Activated naive CD8-positive, alpha-beta T cell treated with anti-CD3 and anti-CD28 coated beads, Interleukin-2, amount 10 ng/mL, durations not matched to agents 7 days and 5 days (primary cell): ENCODE measurements around the gene FAM83D. TPM values are rescaled to one million over a fixed set of nuclear protein-coding genes. Genes with fewer than 3 reads are reported as not detected.
A peak's percentile ranks its signal among the peaks of the same experiment; 100 is the strongest.
"Not testable (repeated sequence)": the region's sequence is repeated elsewhere in the genome, so short reads cannot be mapped to it uniquely, and the experiment has no call there.

Experiments
- ATAC-seq: fragments of 150-1000 bp; cut with Tn5 transposase; one replicate; pipeline ENCODE4 v1.10.0; 2021; ENCODE audit warnings: low read depth, moderate library complexity
- POLR2A ChIA-PET: fragments of 350-600 bp; sonication (Branson Sonifier 250); formaldehyde crosslinking; loops from one replicate; lab custom pipeline; 2021; ENCODE audit warnings: antibody characterized with exemption; lab: Charles Lee
- DNase-seq: peaks from one replicate; pipeline ENCODE4 v3.0.0; 2021
- H3K27ac Mint-ChIP-seq: one replicate; pipeline ENCODE4 v1.8.0; 2022; ENCODE audit warnings: mild to moderate bottlenecking, mixed read lengths
- H3K27me3 Mint-ChIP-seq: one replicate; pipeline ENCODE4 v1.8.0; 2022; ENCODE audit warnings: mild to moderate bottlenecking, moderate library complexity, mixed read lengths
- H3K36me3 Mint-ChIP-seq: one replicate; pipeline ENCODE4 v1.8.0; 2021; ENCODE audit warnings: mild to moderate bottlenecking, mixed read lengths
- H3K4me1 Mint-ChIP-seq: one replicate; pipeline ENCODE4 v1.8.0; 2021; ENCODE audit warnings: mixed read lengths
- H3K4me3 Mint-ChIP-seq: one replicate; pipeline ENCODE4 v1.8.0; 2022; ENCODE audit warnings: mild to moderate bottlenecking, moderate library complexity, mixed read lengths
- H3K9me3 Mint-ChIP-seq: one replicate; pipeline ENCODE4 v1.8.0; 2021; ENCODE audit warnings: mixed read lengths
- total RNA-seq, 2 experiments: library from RNA; stranded (reverse); gene quantifications; one replicate each; pipeline ENCODE4 v1.2.3, GENCODE V29; 2021

The FAM83D gene
- total RNA-seq, 2 experiments from 2014 or later, result 14.4 to 15.4 TPM

DNA sequence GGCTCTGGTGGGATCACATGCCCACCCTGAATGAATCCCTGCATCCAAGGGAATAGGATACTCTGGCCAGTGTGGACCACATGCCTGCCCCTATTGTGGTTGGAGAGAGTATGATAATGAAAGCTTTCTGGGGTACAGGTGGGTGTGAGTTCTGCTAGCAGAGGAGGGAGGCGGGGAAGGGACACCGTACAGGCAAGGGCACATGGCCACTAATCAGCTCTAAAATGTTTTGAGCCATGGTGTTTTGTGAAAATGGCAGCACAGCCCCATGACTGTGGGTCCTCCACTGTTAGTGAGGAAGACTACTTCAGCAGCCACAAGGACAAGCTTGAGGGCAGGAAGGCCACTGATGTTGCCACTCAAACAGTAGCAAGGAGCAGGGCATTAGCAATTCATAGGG is 24.0 kb downstream of the FAM83D start:
- ATAC-seq, result no peak
- Mint-ChIP-seq H3K9me3 (no peaks in the 10 kb centered on the region), H3K4me1 (no peaks in the 10 kb centered on the region), H3K27ac (no peak overlapping the region), H3K27me3 (no peaks in the 10 kb centered on the region), H3K4me3 (no peak overlapping the region), H3K36me3 (peaks cover 52% of the 10 kb centered on the region)
- POLR2A ChIA-PET, result interaction anchor here (1.0 kb wide), 1 partner anchor 12 kb away, joined by 4 read pairs; the partner anchor contains the start of gene DHX35
- DNase-seq, result no peak

DNA sequence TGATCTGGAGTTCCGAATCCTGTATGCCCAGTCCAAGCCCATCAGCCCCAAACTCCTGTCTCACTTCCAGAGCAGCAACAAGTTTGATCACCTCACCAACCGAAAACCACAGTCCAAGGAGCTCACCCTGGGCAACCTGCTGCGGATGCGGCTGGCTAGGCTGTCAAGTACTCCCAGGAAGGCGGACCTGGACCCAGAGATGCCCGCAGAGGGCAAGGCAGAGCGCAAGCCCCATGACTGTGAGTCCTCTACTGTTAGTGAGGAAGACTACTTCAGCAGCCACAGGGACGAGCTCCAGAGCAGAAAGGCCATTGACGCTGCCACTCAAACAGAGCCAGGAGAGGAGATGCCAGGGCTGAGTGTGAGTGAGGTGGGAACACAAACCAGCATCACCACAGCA is 25.4 kb downstream of the FAM83D start:
- DNase-seq (no peak), ATAC-seq (no peak)
- Mint-ChIP-seq H3K4me1 (no peaks in the 10 kb centered on the region), H3K4me3 (no peak overlapping the region), H3K9me3 (no peaks in the 10 kb centered on the region), H3K36me3 (peaks cover 45% of the 10 kb centered on the region), H3K27me3 (no peaks in the 10 kb centered on the region), H3K27ac (no peak overlapping the region)
- POLR2A ChIA-PET, result interaction anchor here (0.5 to 1.0 kb wide), 2 partner anchors 25 to 859 kb away, joined by 5 to 6 read pairs; partner anchors contain the start of gene FAM83D

DNA sequence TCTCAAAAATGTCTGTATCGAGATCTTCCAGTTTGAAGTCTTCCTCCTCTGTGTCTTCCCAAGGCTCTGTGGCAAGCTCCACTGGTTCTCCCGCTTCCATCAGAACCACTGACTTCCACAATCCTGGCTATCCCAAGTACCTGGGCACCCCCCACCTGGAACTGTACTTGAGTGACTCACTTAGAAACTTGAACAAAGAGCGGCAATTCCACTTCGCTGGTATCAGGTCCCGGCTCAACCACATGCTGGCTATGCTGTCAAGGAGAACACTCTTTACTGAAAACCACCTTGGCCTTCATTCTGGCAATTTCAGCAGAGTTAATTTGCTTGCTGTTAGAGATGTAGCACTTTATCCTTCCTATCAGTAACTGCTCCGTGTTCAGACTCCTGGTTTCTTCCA is 25.9 kb downstream of the FAM83D start:
- Mint-ChIP-seq H3K4me3 (no peak overlapping the region), H3K27ac (no peak overlapping the region), H3K9me3 (no peaks in the 10 kb centered on the region), H3K4me1 (no peaks in the 10 kb centered on the region), H3K36me3 (peaks cover 40% of the 10 kb centered on the region), H3K27me3 (no peaks in the 10 kb centered on the region)
- POLR2A ChIA-PET, result interaction anchor here (1.0 kb wide), 1 partner anchor 25 kb away, joined by 5 read pairs; the partner anchor contains the start of gene FAM83D
- no peak for DNase-seq
- ATAC-seq, result no peak

DNA sequence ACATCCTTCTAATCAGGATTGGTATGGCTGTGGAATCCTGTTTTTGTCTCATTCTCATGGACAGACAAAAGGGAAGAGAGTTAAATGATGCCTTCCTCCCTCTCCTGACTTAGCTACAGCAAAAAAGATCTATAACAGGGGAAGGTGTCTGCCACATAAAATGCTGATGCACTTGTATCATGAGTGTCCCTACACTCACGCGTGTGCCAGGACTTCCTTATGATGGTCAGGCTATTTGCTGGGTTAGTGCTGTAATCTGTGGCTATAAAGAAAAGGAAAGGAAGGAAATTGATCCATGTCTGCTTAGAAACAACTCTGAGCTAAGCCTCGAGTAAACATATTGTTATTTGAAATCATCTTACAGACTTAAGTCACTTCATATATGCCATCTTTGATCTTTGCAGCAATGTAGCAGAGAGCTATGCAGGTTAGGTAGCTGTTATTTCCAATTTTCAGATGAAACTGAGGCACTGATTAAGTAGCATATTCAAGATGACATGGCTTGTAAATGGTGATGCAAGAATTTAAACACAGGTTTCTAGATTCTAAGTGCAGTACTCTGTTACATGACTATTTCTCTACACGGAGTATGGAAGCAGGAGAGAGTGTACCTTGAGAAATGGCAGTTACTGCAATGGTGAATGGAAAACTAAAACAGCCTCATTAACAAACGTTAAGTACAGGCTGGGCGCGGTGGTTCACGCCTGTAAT is 27.6 kb downstream of the FAM83D start:
- Mint-ChIP-seq H3K4me1 (no peaks in the 10 kb centered on the region), H3K27me3 (no peaks in the 10 kb centered on the region), H3K27ac (no peak overlapping the region), H3K9me3 (no peaks in the 10 kb centered on the region), H3K4me3 (no peak overlapping the region), H3K36me3 (peaks cover 29% of the 10 kb centered on the region)
- ATAC-seq (no peak), DNase-seq (no peak)
- POLR2A ChIA-PET, result interaction anchor here (1.2 kb wide), 1 partner anchor 8 kb away, joined by 3 read pairs; the partner anchor contains the start of gene DHX35

DNA sequence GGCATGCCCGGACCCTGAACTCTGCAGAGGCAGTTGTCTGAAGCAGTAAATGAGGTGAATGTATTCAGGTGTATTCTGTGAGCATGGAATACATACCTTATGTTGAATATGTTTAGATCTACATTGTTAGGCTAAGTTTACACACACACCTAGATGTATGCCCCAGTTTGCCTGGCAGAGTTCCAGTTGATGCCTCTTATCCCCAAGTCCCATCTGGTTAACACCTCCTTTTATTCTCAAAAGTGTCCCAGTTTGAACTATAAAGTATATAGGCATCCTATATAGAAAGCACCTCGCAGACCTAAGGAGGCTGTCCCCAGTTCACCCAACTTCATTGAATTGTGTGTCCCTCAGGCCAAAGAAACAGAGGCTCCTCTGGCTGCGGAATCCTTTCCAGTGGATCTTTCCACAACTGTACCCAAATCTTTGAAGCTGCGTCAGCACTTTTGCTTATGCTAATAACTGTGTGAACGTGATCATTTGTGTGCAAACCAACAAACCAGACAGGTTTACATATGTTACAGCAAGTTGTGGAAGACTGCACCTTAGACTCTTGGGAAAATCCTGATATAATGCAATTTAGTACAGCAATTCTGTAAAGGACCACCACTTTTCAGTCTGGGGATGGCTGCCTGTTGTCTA is 31.1 kb downstream of the FAM83D start:
- H3K36me3 Mint-ChIP-seq, result peaks cover 8% of the 10 kb centered on the region
- POLR2A ChIA-PET, result no interaction called here
- H3K9me3 Mint-ChIP-seq, result no peaks in the 10 kb centered on the region
- peaks cover 9% of the 10 kb centered on the region for H3K4me1 Mint-ChIP-seq
- H3K27ac Mint-ChIP-seq, result no peak overlapping the region
- H3K4me3 Mint-ChIP-seq, result no peak overlapping the region
- no peak for ATAC-seq
- DNase-seq, result no peak
- H3K27me3 Mint-ChIP-seq, result no peaks in the 10 kb centered on the region

DNA sequence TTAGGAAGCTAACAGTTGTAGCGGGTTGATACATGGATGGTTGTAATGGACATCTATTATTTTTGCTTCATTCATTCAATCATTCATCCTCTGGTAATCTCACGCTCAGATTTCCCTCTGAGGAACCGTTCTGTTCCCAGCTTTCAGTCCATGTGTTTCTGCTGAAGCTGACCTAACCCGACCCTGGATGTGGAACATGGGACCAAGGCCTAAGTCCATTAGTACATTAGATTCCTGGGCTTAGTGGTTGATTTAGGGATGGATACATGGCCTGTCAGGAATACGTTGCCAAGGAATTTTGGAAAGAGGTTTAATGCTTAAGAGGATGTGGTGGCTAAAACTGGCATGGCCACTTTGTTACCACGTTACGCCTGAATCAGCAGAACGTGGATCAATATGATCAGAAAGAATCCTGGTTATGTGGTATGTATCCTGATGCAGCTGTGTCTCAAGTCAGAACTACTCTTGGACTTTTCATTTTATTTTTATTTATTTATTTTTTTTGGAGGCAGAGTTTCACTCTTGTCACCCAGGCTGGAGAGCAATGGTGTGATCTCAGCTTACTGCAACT is 31.8 kb downstream of the FAM83D start:
- no peak overlapping the region for H3K27ac Mint-ChIP-seq
- no peak overlapping the region for H3K4me3 Mint-ChIP-seq
- no peaks in the 10 kb centered on the region for H3K27me3 Mint-ChIP-seq
- no peak for DNase-seq
- no peaks in the 10 kb centered on the region for H3K9me3 Mint-ChIP-seq
- H3K36me3 Mint-ChIP-seq, result peaks cover 7% of the 10 kb centered on the region
- POLR2A ChIA-PET, result no interaction called here
- ATAC-seq, result no peak
- peaks cover 13% of the 10 kb centered on the region for H3K4me1 Mint-ChIP-seq

DNA sequence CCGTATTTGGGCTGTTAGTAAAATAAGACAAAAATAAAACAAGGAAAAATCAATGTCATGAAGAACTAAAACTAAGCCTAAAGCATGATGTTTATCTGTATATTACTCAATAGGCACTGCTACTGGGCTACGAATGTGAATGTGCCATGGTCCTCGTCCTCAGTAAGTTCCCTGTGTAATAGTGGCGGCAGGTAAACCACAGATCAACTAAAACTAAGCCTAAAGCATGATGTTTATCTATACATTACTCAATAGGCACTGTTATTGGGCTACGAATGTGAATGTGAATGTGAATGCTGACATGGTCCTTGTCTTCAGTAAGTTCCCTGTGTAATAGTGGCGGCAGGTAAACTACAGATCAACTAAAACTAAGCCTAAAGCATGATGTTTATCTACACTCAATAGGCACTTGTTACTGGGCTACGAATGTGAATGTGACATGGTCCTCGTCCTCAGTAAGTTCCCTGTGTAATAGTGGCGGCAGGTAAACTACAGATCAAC is 34.0 kb downstream of the FAM83D start:
- H3K27ac Mint-ChIP-seq, H3K36me3 Mint-ChIP-seq, DNase-seq, POLR2A ChIA-PET, ATAC-seq, H3K27me3 Mint-ChIP-seq, H3K9me3 Mint-ChIP-seq: not testable (repeated sequence)
- Mint-ChIP-seq H3K4me3 (peak overlapping the region; percentile 6), H3K4me1 (peaks cover 28% of the 10 kb centered on the region)

DNA sequence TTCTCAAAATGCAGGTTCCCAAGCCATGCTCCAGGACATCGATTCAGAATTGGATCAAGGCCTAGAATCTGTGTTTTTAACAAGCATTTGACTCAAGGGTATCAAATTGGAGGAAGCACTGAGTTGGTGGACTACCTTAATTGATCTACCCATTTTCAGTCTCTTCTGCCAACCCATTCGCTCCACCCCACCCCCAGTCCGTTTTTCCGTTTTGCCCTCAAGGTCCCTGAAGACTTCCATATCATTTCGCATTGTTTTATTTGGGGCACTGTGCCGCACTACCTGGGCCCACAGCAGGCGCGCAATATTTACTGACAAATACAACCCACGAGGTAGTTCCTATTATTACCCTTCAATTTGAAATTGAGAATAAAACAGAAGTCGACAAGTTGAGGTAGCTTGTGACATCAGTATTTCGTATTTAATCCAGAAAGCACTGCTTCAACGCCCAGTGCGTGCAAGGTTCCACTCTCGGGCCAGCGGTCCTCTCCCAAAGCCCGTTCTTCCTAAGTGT is 35.4 kb downstream of the FAM83D start:
- DNase-seq (no peak), ATAC-seq (no peak)
- Mint-ChIP-seq H3K27me3 (no peaks in the 10 kb centered on the region), H3K9me3 (no peaks in the 10 kb centered on the region), H3K4me3 (peak overlapping the region; percentile 95), H3K27ac (peak overlapping the region; percentile 95), H3K4me1 (peaks cover 31% of the 10 kb centered on the region), H3K36me3 (peaks cover 9% of the 10 kb centered on the region)
- POLR2A ChIA-PET, result interaction anchor here (0.6 to 2.8 kb wide), 13 partner anchors 11 to 515 kb away, joined by 3 to 14 read pairs (median 4); partner anchors contain the start of gene FAM83D

DNA sequence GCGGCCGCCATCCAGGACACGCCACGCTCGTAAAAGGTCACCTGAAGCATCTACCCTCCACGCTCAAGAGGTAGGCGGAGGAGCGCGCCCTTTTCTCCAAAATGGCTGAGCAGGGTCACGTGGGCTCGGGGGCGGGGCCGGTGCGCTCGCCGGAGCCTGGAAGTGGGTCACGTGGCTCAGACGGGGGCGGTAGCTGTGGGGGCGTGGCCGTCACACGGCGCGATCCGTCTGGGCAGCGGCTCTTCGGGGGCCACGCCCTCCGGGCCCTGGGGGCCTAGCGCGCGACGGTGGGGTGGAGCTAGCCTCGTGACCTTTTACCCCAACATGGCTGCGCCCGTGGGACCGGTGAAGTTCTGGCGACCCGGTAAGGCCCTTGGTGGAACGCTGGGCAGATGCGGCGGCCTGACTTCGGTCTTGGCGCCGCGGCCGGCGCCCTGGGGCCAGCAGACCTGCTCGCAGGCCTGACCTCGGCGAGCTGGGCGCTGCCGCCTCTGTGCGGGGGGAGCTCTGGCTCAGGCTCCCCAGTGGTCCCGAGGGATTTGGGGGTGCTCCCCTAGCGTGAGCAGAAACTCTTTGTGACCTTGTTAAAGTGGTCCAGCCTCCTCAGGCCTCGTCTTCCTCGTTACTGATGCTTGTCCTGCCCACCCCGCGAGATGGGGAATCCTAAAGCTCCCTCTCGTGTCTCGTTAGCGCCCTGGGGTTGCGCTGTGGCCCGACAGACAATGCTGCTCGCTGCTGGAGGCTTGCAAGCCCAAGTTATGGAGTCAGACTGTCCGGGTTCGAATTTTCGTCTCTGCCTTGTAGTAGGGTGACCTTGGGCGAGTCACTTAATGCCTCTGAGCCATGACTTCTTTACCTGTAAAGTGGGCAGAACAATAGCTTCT is 36.1 kb downstream of the FAM83D start, which contains the start of gene DHX35:
DHX35 (plus strand) TSS at position 301 of the 884 bp plus-strand sequence; CDS start at position 325, 24 bp downstream.
- ATAC-seq (peak; percentile 98), DNase-seq (peak; percentile 99)
- Mint-ChIP-seq H3K9me3 (no peaks in the 10 kb centered on the region), H3K27ac (peak within 1 kb of the TSS; percentile 95), H3K4me3 (peak within 1 kb of the TSS; percentile 95), H3K4me1 (peaks cover 32% of the 10 kb centered on the region), H3K27me3 (no peaks in the 10 kb centered on the region), H3K36me3 (peaks cover 9% of the 10 kb centered on the region)
- POLR2A ChIA-PET, result interaction anchor here (0.5 to 2.8 kb wide), 20 partner anchors 9 to 516 kb away, joined by 3 to 14 read pairs (median 4); partner anchors contain the start of genes FAM83D and RALGAPB

DNA sequence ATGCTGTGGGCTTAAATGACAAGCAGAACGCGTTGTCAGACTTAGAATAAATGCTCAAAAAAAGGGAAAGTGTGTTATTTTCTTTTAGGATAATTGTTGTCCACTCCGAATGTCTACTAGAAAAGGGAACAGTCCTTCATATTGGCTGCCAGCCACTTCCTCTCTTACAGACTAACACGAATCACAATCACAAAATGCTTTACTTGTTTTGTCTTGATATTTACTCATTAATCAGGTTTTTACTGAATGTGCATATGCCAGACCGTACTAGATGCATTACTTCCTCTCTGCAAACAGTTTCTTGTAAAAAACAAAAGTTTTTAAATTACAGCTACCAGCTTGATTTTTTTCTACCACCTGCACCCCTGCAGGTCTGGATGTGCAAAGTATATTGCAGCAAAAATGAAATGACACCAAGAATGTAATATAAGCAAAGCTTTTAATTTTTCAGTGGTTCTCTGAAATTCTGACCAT is 36.7 kb downstream of the FAM83D start:
- Mint-ChIP-seq H3K27me3 (no peaks in the 10 kb centered on the region), H3K36me3 (peaks cover 12% of the 10 kb centered on the region), H3K4me3 (peak overlapping the region; percentile 95), H3K9me3 (no peaks in the 10 kb centered on the region), H3K4me1 (peaks cover 33% of the 10 kb centered on the region), H3K27ac (peak overlapping the region; percentile 95)
- ATAC-seq (no peak), DNase-seq (no peak)
- POLR2A ChIA-PET, result interaction anchor here (0.6 to 2.8 kb wide), 11 partner anchors 10 to 490 kb away, joined by 3 to 14 read pairs (median 4); partner anchors contain the start of genes FAM83D and RALGAPB

DNA sequence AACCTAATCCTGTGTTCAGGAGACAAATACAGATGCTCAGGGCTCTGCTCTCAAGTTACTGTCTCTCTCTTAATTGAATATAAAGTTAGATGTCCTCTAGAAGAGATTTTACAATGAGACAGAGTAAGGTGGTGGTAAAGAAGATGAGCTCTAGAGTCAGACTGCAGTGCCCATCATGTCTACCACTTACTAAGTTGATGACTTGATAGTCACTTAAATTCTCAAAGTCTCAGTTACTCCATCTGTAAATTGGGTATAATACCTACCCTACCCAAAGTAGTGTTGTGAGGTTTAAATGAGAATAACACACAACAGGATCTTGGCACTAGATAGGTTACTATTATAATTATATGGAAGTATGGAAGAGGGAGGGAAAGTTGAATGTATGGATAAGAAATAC is 37.5 kb downstream of the FAM83D start:
- DNase-seq (no peak), ATAC-seq (no peak)
- Mint-ChIP-seq H3K4me1 (peaks cover 35% of the 10 kb centered on the region), H3K9me3 (no peaks in the 10 kb centered on the region), H3K4me3 (no peak overlapping the region), H3K27ac (no peak overlapping the region), H3K27me3 (no peaks in the 10 kb centered on the region), H3K36me3 (peaks cover 12% of the 10 kb centered on the region)
- POLR2A ChIA-PET, result interaction anchor here (1.7 to 2.8 kb wide), 3 partner anchors 9 to 37 kb away, joined by 5 to 14 read pairs (median 10); partner anchors contain the start of gene FAM83D

DNA sequence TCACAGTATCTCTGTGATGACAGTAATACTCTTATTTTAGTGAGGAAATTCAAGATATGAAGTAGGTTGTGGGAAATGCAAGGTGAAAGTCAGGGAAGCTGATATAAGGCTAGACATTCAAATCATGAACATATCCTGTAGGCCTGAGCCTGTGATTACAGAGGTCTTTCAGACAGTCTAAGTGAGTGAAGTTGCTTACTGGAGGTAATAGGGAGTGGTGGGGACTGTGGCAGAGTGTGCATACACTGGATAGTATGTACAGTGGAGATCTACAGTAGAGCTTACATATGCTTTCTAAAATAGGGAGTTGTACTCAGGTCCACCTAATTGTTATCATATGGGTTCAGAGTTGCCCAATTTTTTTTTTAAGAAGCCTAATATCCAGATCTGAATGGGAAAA is 39.0 kb downstream of the FAM83D start:
- Mint-ChIP-seq H3K4me1 (peaks cover 35% of the 10 kb centered on the region), H3K36me3 (peaks cover 13% of the 10 kb centered on the region), H3K4me3 (no peak overlapping the region), H3K27me3 (no peaks in the 10 kb centered on the region), H3K27ac (no peak overlapping the region), H3K9me3 (no peaks in the 10 kb centered on the region)
- POLR2A ChIA-PET, result no interaction called here
- ATAC-seq (no peak), DNase-seq (no peak)
